Measurements from ENCODE around the gene IFNK.

Gene IFNK

DNA sequence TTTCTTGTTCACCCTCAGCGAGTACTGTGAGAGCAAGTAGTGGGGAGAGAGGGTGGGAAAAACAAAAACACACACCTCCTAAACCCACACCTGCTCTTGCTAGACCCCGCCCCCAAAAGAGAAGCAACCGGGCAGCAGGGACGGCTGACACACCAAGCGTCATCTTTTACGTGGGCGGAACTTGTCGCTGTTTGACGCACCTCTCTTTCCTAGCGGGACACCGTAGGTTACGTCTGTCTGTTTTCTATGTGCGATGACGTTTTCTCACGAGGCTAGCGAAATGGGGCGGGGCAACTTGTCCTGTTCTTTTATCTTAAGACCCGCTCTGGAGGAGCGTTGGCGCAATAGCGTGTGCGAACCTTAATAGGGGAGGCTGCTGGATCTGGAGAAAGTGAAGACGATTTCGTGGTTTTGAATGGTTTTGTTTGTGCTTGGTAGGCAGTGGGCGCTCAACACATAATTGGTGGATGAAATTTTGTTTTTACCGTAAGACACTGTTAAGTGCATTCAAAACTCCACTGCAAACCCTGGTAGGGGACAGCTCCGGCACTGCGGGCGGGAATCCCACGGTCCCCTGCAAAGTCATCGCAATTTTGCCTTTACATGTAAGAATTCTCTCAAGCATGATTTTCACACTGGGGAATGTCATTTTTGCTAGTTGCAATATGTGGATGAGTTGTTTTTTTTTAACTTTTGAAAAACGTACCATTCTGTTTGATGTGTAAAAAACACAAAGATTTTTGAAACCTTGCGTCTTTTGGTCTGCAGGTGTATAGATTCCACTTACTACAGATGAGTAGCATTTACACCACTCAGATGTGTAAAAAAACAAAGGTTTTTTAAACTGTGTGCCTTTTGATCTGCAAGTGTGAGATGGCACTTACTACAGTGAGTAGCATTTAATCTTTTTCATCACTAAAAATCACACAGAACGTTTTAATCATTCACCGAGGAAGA, 49.8 kb downstream of the IFNK start:
- DNase-seq, result peak; percentile 100
